Osteoblast (primary cell): ENCODE results near the gene TMEM147. TPM values are rescaled to one million over a fixed set of nuclear protein-coding genes. Genes with fewer than 3 reads are reported as not detected.

ENCODE experiments used
- DNase-seq: peaks from one replicate; pipeline ENCODE4 v3.0.0; 2011; ENCODE audit warnings: low spot score, mixed read lengths; ENCODE audit not compliant: insufficient read length; ENCODE audit errors: missing footprints
- H2AFZ ChIP-seq: 2 replicates; pipeline ENCODE4 v1.6.0; 2011; ENCODE audit warnings: mild to moderate bottlenecking, low read length
- H3K27ac ChIP-seq: 2 replicates; pipeline ENCODE4 v1.5.1; 2011; ENCODE audit warnings: mild to moderate bottlenecking, low read depth, low read length, moderate library complexity
- H3K27me3 ChIP-seq: 2 replicates; pipeline ENCODE4 v1.6.0; 2012; ENCODE audit warnings: mild to moderate bottlenecking, control low read depth, inconsistent platforms, low read length, moderate library complexity; ENCODE audit not compliant: insufficient read depth
- H3K36me3 ChIP-seq: 2 replicates; pipeline ENCODE4 v1.5.1; 2011; ENCODE audit warnings: mild to moderate bottlenecking, low read length, control low read depth, moderate library complexity; ENCODE audit not compliant: insufficient read depth
- H3K4me1 ChIP-seq: 2 replicates; pipeline ENCODE4 v1.5.1; 2011; ENCODE audit warnings: mild to moderate bottlenecking, low read length, control low read depth, moderate library complexity; ENCODE audit not compliant: insufficient read depth
- H3K4me2 ChIP-seq: 2 replicates; pipeline ENCODE4 v1.6.0; 2011; ENCODE audit warnings: mild to moderate bottlenecking, low read length; ENCODE audit not compliant: insufficient read depth
- H3K4me3 ChIP-seq: fragments of 200-600 bp; sonication (generic); 3 replicates; pipeline ENCODE4 v1.5.1; 2012; ENCODE audit warnings: mild to moderate bottlenecking, low read length, inconsistent platforms; ENCODE audit not compliant: insufficient read depth
- H3K79me2 ChIP-seq: 2 replicates; pipeline ENCODE4 v1.6.0; 2012; ENCODE audit warnings: mild to moderate bottlenecking, low read length, control low read depth, inconsistent platforms; ENCODE audit not compliant: insufficient read depth
- H3K9me3 ChIP-seq: 2 replicates; pipeline ENCODE4 v1.5.1; 2011; ENCODE audit warnings: low read depth, low read length, control low read depth
- H4K20me1 ChIP-seq: 2 replicates; pipeline ENCODE4 v1.6.0; 2012; ENCODE audit warnings: mild to moderate bottlenecking, low read length, control low read depth; ENCODE audit not compliant: insufficient read depth
- total RNA-seq: library from RNA; depleted of rRNA; stranded (reverse); fragments of >200 nt; gene quantifications from 2 replicates; pipeline ENCODE4 v1.2.3, GENCODE V29; 2012
- TF ChIP-seq, protein P1 (sequence below): IDR thresholded peaks from 2 replicates; pipeline ENCODE4 v1.5.1; 2011; ENCODE audit warnings: mild to moderate bottlenecking, low read depth, low read length, moderate library complexity; ENCODE audit errors: extremely low read depth

Gene TMEM147
- total RNA-seq, 1 donor = 98.8 TPM

- Histone ChIP-seq H3K27ac (no peak overlapping the region), H3K4me1 (peaks cover 4% of the 10 kb centered on the region), H3K79me2 (no peaks in the 10 kb centered on the region), H3K36me3 (no peaks in the 10 kb centered on the region), H2AFZ (no peak overlapping the region), H3K9me3 (no peaks in the 10 kb centered on the region), H3K27me3 (no peaks in the 10 kb centered on the region), H3K4me3 (no peak overlapping the region), H3K4me2 (no peak overlapping the region), H4K20me1 (no peaks in the 10 kb centered on the region)
- DNase-seq = no peak
- TF ChIP-seq, protein P1, sequence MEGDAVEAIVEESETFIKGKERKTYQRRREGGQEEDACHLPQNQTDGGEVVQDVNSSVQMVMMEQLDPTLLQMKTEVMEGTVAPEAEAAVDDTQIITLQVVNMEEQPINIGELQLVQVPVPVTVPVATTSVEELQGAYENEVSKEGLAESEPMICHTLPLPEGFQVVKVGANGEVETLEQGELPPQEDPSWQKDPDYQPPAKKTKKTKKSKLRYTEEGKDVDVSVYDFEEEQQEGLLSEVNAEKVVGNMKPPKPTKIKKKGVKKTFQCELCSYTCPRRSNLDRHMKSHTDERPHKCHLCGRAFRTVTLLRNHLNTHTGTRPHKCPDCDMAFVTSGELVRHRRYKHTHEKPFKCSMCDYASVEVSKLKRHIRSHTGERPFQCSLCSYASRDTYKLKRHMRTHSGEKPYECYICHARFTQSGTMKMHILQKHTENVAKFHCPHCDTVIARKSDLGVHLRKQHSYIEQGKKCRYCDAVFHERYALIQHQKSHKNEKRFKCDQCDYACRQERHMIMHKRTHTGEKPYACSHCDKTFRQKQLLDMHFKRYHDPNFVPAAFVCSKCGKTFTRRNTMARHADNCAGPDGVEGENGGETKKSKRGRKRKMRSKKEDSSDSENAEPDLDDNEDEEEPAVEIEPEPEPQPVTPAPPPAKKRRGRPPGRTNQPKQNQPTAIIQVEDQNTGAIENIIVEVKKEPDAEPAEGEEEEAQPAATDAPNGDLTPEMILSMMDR = no peak
Observed at GRCh38 chr19:35595928-35596327, 50.5 kb downstream of the TMEM147 start.

- DNase-seq = no peak
- Histone ChIP-seq H3K4me3 (no peak overlapping the region), H3K4me2 (no peak overlapping the region), H3K27me3 (no peaks in the 10 kb centered on the region), H3K9me3 (no peaks in the 10 kb centered on the region), H3K79me2 (no peaks in the 10 kb centered on the region), H4K20me1 (no peaks in the 10 kb centered on the region), H2AFZ (no peak overlapping the region), H3K27ac (no peak overlapping the region), H3K36me3 (no peaks in the 10 kb centered on the region), H3K4me1 (peaks cover 4% of the 10 kb centered on the region)
- TF ChIP-seq, protein P1 = no peak
Observed at GRCh38 chr19:35596366-35596999, 51.1 kb downstream of the TMEM147 start.

Other genes starting within 250 kb of the TMEM147 start
- under 0.01 TPM in 1 of 2 replicates, not detected in the other for gene CD22, start 216.4 kb upstream of the TMEM147 start, total RNA-seq
- not detected in 2 replicates for gene FFAR1, start 197.7 kb upstream of the TMEM147 start, total RNA-seq
- not detected in 2 replicates for gene FFAR3, start 187.2 kb upstream of the TMEM147 start, total RNA-seq
- not detected in 2 replicates for gene GPR42, start 174.6 kb upstream of the TMEM147 start, total RNA-seq
- gene FFAR2, start 97.4 kb upstream of the TMEM147 start, total RNA-seq = not detected in 2 replicates
- gene KRTDAP, start 55.2 kb upstream of the TMEM147 start, total RNA-seq = not detected in 2 replicates
- gene DMKN, start 32.0 kb upstream of the TMEM147 start, total RNA-seq = 24.2 and 30.9 TPM in 2 replicates
- 4.7 and 12.1 TPM in 2 replicates for gene SBSN, start 17.3 kb upstream of the TMEM147 start, total RNA-seq
- not detected in 2 replicates for gene GAPDHS, start 12.2 kb upstream of the TMEM147 start, total RNA-seq
- not detected in 2 replicates for gene ATP4A, start 18.0 kb downstream of the TMEM147 start, total RNA-seq
- gene PMIS2, start 40.5 kb downstream of the TMEM147 start, total RNA-seq = not detected in 2 replicates
- 3.2 and 4.7 TPM in 2 replicates for gene HAUS5, start 67.1 kb downstream of the TMEM147 start, total RNA-seq
- 36.2 and 45.2 TPM in 2 replicates for gene RBM42, start 83.4 kb downstream of the TMEM147 start, total RNA-seq
- gene ETV2, start 96.1 kb downstream of the TMEM147 start, total RNA-seq = 0.29 and 0.36 TPM in 2 replicates
- gene COX6B1, start 102.7 kb downstream of the TMEM147 start, total RNA-seq = 123 and 185 TPM in 2 replicates
- gene UPK1A, start 120.9 kb downstream of the TMEM147 start, total RNA-seq = not detected in 2 replicates
- gene ZBTB32, start 158.9 kb downstream of the TMEM147 start, total RNA-seq = not detected in 2 replicates
- 6.5 and 6.8 TPM in 2 replicates for gene KMT2B, start 172.4 kb downstream of the TMEM147 start, total RNA-seq
- gene IGFLR1, start 196.8 kb downstream of the TMEM147 start, total RNA-seq = 0.72 and 0.88 TPM in 2 replicates
- gene U2AF1L4, start 199.8 kb downstream of the TMEM147 start, total RNA-seq = 5.8 and 8.8 TPM in 2 replicates
- 8.8 and 11.6 TPM in 2 replicates for gene PSENEN, start 200.0 kb downstream of the TMEM147 start, total RNA-seq
- gene LIN37, start 202.9 kb downstream of the TMEM147 start, total RNA-seq = 9.0 and 13.6 TPM in 2 replicates
- 9.1 and 14.5 TPM in 2 replicates for gene HSPB6, start 211.4 kb downstream of the TMEM147 start, total RNA-seq
- gene PROSER3, start 212.6 kb downstream of the TMEM147 start, total RNA-seq = 5.8 and 6.2 TPM in 2 replicates
- 2.2 and 2.4 TPM in 2 replicates for gene ARHGAP33, start 229.9 kb downstream of the TMEM147 start, total RNA-seq